Stomach (tissue), 4 donors: ENCODE results near the gene COQ7.

Experiments used
- EP300 ChIP-seq: sonication (generic); formaldehyde crosslinking; IDR thresholded peaks from one replicate; pipeline ENCODE4 v1.6.1; 2017; ENCODE audit warnings: antibody characterized with exemption
- POLR2A ChIP-seq, 4 donors: fragments of 450-650 bp; IDR thresholded peaks; one replicate each; pipeline ENCODE4 v1.6.1; 2016; ENCODE audit warnings: antibody characterized with exemption in 4 of 4, control low read depth in 2 of 4, mild to moderate bottlenecking in 1 of 4, moderate library complexity in 1 of 4
- POLR2AphosphoS5 ChIP-seq, 3 donors: sonication (generic); formaldehyde crosslinking; IDR thresholded peaks; one replicate each; pipeline ENCODE4 v1.6.1; 2016; ENCODE audit warnings: antibody characterized with exemption in 3 of 3
- TF ChIP-seq, protein P1 (sequence below), 7 experiments: fragments of 450-650 bp in 4 of 7; fragments of 200-600 bp in 3 of 7; sonication (generic) in 3 of 7; IDR thresholded peaks; one replicate each; pipeline ENCODE4 v1.5.1; 2016 to 2019; ENCODE audit warnings: antibody characterized with exemption in 7 of 7, control low read depth in 2 of 7, mild to moderate bottlenecking in 1 of 7

DNA sequence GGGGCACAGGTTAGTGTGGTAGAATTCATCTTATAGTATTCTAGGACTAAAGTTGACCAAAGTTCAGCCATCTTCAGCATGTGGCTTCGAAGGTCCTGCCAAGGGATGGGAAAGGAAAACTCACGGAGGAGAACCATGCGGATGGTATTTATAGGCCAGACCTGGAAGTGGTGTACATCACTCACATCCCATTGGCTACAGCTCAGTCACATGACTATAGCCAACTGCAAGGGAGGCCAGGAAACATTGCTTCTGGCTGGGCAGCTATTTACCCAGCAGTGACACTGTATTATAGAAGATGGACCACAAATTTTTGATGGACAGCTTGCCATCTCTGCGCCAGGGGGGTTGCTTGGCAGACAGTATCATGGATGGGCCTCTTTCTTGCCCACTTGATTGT is 35.7 kb upstream of the COQ7 start:
- TF ChIP-seq, protein P1, sequence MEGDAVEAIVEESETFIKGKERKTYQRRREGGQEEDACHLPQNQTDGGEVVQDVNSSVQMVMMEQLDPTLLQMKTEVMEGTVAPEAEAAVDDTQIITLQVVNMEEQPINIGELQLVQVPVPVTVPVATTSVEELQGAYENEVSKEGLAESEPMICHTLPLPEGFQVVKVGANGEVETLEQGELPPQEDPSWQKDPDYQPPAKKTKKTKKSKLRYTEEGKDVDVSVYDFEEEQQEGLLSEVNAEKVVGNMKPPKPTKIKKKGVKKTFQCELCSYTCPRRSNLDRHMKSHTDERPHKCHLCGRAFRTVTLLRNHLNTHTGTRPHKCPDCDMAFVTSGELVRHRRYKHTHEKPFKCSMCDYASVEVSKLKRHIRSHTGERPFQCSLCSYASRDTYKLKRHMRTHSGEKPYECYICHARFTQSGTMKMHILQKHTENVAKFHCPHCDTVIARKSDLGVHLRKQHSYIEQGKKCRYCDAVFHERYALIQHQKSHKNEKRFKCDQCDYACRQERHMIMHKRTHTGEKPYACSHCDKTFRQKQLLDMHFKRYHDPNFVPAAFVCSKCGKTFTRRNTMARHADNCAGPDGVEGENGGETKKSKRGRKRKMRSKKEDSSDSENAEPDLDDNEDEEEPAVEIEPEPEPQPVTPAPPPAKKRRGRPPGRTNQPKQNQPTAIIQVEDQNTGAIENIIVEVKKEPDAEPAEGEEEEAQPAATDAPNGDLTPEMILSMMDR (IDR thresholded peaks at IDR 0.05) = no peak
- TF ChIP-seq POLR2AphosphoS5 (IDR thresholded peaks at IDR 0.05) (no peak), EP300 (no peak), POLR2A (IDR thresholded peaks at IDR 0.05) (no peak)
